GM18868 (cell line): ENCODE data around the gene HCN2.
"Not testable (repeated sequence)": the region's sequence is repeated elsewhere in the genome, so short reads cannot be mapped to it uniquely, and the experiment has no call there.

Experiments
- ATAC-seq: cut with Tn5 transposase; IDR thresholded peaks from one replicate; pipeline ENCODE4 v1.9.1; 2021; ENCODE audit warnings: mild to moderate bottlenecking, moderate library complexity; ENCODE audit not compliant: unreplicated experiment

Gene HCN2

GRCh38 chr19:617551-618246 is 28.0 kb downstream of the HCN2 start:
- ATAC-seq: no peak

DNA sequence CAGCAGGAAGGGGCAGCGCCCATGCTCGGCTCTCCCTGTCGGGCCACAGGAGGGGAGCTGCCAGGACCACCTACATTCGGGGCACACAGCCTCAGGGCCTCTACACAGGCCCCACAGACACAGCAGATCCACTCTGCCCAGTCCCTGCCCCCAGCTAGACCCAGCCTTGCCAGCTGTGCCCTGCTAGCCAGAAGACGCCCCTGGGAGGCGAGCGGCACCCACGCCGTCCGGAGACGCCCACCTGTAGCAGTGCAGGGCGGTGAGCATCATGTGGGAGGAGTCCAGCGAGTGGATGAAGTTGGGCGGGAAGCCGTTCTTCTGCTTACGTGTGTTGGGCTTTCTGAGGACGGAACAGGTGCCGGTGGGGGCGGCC is 28.6 kb downstream of the HCN2 start:
- ATAC-seq: no peak

DNA sequence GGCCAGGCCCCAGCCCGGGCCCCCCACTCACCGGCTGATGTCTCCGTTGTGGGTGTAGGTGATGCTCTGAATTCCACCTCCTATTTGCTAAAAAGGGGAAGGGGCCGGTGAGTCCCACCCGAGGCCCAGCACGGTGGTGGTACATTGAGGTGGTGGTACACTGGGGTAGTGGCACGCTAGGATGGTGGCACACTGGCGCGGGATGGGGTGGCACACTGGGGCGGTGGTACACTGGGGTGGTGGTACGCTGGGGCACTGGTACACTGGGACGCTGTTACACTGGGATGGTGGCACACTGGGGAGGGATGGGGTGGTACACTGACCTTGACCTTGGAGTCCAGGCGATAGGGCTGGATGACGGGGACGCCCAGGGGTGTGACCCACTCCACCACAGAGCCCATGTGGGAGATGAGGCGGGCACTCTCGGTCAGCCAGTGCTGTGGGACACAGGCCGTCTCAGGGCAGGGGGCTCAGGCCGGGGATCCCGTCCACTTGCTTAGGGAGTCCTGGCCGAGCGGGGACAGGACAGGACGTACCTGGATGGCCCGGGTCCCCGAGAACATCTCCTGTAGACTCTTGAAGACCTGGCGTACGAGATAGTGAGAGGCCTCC is 29.1 kb downstream of the HCN2 start:
- ATAC-seq: no peak

DNA sequence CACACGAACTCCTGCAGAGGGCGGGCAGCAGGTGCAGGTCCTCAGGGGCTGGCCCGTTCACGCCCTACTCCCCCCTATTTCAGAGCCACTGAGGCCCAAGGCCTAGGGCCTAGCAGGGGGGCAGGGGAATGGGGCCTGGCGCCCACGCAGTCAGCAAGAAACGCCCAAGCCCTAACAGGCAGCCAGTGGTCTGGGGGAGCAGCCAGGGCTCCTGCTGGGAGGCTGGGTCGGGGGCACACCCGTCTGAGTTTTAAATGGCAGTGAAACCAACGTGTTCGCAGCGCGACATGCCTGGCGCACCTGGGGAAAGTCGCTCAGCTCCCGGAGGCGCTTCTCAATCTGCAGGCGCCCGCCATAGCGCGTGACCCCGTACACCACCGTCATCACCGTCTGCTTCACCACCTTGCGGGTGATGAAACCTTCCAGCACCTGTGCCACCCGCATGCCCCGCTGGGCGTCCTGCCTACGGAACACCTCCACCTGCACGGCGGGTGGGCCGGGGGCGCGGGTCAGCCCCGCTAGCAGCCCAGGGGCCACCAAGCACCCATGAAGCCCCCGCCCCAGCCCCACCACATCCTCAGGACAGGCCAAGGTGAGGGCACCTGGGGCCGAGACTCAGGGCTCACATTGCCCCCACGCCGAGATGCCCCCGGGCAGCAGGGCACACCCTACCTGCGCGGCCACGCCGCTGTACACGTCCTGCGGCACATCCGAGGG is 29.8 kb downstream of the HCN2 start:
- ATAC-seq: no peak

DNA sequence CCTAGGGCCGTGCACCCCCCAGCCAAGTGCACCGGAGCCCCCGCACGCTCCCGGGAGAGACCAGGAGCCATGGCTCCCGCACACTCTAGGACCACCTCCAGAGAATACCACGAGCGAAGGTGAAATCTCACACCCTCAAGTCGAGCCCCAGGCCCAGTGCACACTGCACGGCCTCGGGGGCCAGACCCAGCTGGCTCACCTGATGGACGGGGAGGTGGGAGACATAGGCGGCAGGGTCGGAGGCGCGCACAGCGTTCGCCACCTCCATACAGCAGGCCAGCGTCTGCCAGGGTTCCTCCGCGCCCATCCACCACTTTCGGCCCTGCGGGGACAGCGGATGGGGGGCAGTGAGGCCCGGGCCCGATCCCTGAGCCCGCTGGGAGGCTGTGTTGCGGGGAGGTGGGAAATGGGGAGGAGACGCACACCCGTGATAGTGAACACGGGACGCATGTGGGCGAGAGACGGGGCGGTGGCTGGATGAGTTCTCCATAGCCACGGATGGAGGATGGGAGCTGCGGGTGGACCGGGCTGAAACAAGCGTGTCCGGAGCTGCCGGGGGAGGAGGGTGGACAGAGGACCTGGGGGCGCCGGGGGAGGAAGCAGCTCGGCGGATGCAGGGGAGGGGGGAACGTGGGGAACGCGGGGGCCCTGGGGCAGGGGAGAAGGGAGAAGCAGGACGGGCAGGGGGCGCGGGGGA is 30.6 kb downstream of the HCN2 start:
- ATAC-seq: no peak

DNA sequence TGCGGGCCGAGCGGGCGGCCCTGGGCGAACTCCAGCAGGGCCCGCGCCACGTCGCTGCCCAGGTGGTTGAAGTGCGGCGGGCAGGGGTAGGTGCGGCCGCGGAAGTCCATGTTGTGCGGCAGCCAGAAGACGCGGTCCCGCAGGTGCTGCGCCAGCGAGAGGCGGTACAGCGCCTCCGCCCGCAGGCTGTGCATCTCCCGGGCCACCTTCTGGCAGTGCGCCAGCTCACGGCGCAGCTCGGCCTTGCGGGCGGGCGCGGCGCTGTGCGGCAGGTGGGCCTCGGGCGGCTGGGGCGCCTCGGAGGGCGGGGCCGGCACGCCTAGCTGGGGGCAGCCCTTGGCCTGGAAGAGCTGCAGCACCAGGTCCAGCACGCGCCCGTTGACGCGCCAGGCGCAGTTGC is 31.5 kb downstream of the HCN2 start:
- ATAC-seq: not testable (repeated sequence)

DNA sequence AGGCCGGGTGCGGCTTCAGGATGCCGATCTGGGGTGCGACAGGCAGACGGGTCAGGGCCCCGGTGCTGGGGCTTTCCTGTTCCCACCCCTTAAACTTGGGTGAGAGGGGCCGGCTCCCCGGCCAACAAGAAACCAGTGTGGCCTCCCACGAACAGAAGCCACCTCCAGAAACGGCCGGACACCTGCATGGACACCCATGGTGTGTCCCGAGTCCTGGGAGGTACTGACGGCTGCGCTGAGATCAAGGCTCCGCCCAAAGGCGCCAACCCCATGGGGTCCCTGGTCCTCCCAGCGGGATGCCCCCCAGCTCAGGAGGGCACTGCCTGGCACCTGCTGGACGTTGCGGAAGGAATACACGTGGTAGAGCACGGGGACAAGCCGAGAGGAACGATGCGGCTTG is 32.1 kb downstream of the HCN2 start:
- ATAC-seq: no peak

DNA sequence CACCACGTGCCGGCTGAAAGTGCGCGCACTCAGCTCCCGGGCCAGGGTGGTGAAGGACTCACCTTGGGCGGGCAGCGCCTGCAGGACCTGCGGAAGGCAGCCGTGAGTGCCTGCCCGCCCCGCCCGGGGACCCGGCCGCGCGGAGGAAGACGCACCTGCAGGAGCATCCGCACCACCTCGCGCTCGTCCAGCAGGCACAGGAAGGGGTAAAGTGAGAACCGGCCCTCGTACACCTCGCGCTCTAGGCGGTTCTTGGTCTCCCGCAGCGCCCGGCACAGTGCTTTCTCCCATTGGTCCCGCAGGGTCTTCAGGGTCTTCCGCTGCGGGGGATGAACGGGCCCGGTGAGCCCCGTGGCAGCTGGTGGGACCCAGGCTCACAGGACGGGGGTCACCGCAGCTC is 33.0 kb downstream of the HCN2 start:
- ATAC-seq: no peak

GRCh38 chr19:623175-623916 is 33.7 kb downstream of the HCN2 start:
- ATAC-seq: no peak

GRCh38 chr19:623974-624373 is 34.3 kb downstream of the HCN2 start:
- no peak for ATAC-seq

DNA sequence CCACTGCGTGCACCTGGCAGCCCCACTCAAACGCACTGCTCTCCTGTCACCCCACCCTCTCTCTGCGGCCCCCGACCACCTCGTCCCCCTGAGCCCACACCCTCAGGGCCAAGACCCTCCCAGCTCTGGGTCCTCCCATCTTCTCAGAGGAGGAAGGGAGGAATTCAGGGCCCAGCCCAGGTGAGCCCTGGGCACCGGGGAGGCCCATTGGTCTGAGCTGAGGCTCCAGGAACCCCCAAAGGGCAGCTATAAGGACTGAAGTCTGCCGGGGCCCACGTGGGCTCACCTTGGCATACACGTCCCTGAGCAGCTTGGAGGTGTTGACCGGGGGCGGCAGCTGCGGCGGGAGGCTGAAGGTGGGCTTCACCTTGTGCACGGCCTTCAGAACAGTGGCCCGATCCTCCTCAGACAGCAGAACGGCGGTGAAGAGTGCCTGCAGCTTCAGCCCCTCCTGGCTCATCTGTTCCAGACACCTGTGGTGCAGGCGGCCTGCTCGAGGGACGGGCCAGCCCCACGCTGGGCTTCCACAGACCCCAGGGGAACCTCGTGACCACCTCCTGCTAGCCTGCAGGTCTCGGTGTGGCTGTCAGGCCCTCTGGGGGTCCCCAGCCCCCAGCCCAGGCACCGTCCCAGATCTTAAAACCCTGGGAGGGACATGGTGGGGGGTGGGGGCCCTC is 34.9 kb downstream of the HCN2 start:
- no peak for ATAC-seq

DNA sequence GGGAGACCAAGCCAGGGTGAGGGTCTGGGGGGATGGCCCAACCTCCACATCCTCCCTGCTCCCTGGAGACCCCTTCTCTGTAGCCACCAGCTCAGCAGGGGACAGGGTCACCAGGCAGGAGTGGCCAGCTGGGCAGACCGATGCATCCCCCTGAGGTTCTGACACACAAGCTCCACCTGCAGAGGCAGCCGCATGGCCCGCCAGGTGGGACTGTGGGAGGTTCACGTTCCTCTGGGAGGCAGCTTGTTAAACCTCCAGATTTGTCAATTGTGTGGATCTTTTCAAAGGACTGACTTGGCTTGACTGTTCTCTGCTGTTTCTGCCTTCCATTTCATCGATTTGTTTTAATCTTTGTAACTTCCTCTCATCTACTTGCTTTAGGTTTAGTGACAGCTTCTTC is 35.6 kb downstream of the HCN2 start:
- no peak for ATAC-seq

DNA sequence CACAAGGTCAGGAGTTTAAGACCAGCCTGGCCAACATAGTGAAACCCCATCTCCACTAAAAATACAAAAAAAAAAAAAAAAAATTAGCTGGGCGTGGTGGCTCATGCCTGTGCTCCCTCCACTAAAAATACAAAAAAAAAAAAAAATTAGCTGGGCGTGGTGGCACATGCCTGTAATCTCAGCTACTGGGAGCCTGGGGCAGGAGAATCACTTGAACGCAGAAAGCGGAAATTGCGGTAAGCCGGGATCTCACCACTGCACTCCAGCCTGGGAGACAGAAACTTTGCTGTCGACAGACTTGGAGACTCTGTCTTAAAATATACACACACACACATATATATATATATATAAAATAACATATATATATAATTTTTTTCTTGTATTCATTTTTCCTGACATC is 36.9 kb downstream of the HCN2 start:
- not testable (repeated sequence) for ATAC-seq

DNA sequence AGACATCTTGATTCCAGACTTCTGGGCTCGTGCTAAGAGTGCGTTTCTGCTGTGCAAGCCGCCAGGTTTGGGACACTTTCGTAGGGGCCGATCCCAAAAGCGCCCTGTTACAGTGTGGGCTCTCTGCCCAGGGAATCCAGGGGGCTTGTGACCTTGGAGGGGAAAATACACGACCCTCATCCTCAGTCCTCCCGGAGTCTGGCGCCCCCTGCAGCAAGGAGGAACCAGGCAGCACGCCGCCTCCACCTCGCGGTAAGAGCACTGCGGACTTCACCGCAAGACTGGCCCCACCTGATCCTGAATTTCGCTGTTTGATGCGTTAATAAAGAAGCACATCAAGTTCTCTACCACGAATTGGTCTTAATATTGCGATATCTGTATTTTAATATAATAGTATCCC is 38.5 kb downstream of the HCN2 start:
- no peak for ATAC-seq

DNA sequence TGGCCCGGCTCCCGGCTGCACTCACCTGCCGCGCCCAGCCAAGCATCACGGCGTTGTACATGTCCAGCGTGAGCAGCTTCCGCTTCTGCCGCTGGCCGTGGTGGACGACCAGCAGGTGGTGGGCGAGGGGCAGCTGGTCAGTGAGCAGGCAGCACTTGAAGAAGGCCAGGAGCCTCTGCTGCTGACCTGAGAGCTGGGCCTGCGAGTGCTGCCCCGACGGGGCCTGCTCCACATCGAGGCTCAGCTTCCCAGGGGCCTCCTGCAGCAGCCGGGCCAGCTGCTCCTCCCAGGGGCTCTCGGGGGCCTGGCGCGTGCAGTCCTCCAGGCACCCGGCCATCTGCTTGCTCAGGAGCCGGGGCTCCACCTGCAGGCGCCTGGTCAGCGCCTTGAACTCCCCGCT is 39.8 kb downstream of the HCN2 start:
- ATAC-seq: not testable (repeated sequence)

GRCh38 chr19:629961-630714 is 40.5 kb downstream of the HCN2 start:
- no peak for ATAC-seq

DNA sequence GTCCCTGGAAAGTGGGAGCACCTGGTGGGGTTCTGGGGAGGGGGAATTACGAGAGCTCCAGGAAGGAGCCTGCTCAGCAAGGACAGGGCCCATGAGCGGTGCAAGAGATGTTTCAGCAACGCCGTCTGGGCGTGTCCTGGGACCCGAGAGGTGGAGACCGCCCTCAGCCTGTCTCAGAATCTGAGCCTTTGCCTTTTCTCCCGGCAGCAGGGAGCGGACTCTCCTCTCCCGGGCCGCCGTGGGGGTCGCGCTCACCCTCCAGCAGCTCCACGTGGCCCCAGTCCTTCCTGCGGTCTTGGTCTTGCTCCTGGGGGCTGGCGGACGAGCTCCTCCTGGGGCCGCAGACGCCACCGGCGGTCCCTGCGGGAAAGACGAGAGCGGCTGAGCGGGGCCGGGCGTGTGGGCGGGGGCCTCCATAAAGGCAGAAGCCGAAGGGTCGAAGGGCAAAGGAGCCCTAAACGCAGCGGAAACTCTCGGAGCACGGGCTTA is 42.9 kb downstream of the HCN2 start:
- ATAC-seq: no peak

- peak; percentile 85 for ATAC-seq
Measured at GRCh38 chr19:633068-633785, 43.5 kb downstream of the HCN2 start, which contains the start of gene POLRMT. TSS of gene POLRMT (minus strand) at chr19:633537. CDS start at chr19:633512, 25 bp downstream.
